Panc1 (cell line): ENCODE measurements around the gene PRR29.

ENCODE experiments used
- CTCF ChIP-seq: fragments of 450-650 bp; IDR thresholded peaks from 2 replicates; pipeline ENCODE4 v1.5.1; 2017; ENCODE audit warnings: mild to moderate bottlenecking
- POLR2AphosphoS5 ChIP-seq: IDR thresholded peaks from 2 replicates; pipeline ENCODE4 v1.6.1; 2012; ENCODE audit warnings: mild to moderate bottlenecking, low read depth, low read length, moderate library complexity
- REST ChIP-seq, 2 experiments: IDR thresholded peaks; 2 replicates each; pipeline ENCODE4 v1.6.1; 2011 to 2012; ENCODE audit warnings: low read depth in 2 of 2, control low read depth in 1 of 2, low read length in 1 of 2, mild to moderate bottlenecking in 1 of 2, moderate library complexity in 1 of 2; ENCODE audit not compliant: insufficient read depth in 1 of 2
- SIN3A ChIP-seq: IDR thresholded peaks from 2 replicates; pipeline ENCODE4 v1.6.1; 2012; ENCODE audit warnings: low read depth, mild to moderate bottlenecking, low read length, moderate library complexity, borderline replicate concordance; ENCODE audit not compliant: insufficient read depth

DNA sequence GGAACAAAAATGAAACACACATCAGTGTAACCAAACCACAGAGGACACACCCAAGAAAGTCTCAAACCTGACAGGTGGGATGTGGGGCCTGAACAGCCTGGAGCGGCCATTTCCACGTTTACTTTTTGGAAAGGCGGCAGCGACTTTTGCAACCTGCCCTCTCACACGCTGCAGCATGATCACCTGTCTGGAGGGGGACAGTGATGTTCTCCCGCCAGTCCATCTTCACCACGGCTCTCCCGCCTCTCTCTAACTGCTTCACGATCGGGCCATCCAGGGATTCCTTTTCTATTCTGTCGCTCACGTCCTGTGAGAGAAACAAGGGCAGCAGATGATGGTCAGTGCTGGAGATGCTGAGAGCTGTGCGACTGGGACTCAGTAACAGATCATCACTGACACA, 47.0 kb downstream of the PRR29 start:
- TF ChIP-seq CTCF = no peak
- no peak for TF ChIP-seq REST (IDR thresholded peaks at IDR 0.05; ENCODE audit: insufficient read depth in 1 of 2, low read depth in 2 of 2, low read length in 1 of 2)
- TF ChIP-seq SIN3A = no peak
- no peak for TF ChIP-seq POLR2AphosphoS5
